Upper lobe of left lung (tissue), 4 donors: Measurements from ENCODE around the gene RMDN3.

Source experiments
- EP300 ChIP-seq, 4 donors: sonication (generic); formaldehyde crosslinking; IDR thresholded peaks; one replicate each; pipeline ENCODE4 v1.5.1; 2017; ENCODE audit warnings: antibody characterized with exemption in 4 of 4, control low read depth in 2 of 4
- POLR2A ChIP-seq, 4 donors: fragments of 450-650 bp; IDR thresholded peaks; one replicate each; pipeline ENCODE4 v1.5.1; 2016 to 2017; ENCODE audit warnings: antibody characterized with exemption in 4 of 4, mild to moderate bottlenecking in 2 of 4
- POLR2AphosphoS5 ChIP-seq, 2 donors: sonication (generic); formaldehyde crosslinking; IDR thresholded peaks; one replicate each; pipeline ENCODE4 v1.5.1; 2017; ENCODE audit warnings: antibody characterized with exemption in 2 of 2
- TF ChIP-seq, protein P1 (sequence below), 6 experiments: fragments of 450-650 bp in 4 of 6; fragments of 200-600 bp in 2 of 6; sonication (generic) in 2 of 6; IDR thresholded peaks; one replicate each; pipeline ENCODE4 v1.5.1; 2016 to 2019; ENCODE audit warnings: antibody characterized with exemption in 6 of 6

GRCh38 chr15:40759961-40760360 lies 4.9 kb upstream of the RMDN3 start:
- no peak for TF ChIP-seq POLR2AphosphoS5 (IDR thresholded peaks at IDR 0.05)
- TF ChIP-seq, protein P1, sequence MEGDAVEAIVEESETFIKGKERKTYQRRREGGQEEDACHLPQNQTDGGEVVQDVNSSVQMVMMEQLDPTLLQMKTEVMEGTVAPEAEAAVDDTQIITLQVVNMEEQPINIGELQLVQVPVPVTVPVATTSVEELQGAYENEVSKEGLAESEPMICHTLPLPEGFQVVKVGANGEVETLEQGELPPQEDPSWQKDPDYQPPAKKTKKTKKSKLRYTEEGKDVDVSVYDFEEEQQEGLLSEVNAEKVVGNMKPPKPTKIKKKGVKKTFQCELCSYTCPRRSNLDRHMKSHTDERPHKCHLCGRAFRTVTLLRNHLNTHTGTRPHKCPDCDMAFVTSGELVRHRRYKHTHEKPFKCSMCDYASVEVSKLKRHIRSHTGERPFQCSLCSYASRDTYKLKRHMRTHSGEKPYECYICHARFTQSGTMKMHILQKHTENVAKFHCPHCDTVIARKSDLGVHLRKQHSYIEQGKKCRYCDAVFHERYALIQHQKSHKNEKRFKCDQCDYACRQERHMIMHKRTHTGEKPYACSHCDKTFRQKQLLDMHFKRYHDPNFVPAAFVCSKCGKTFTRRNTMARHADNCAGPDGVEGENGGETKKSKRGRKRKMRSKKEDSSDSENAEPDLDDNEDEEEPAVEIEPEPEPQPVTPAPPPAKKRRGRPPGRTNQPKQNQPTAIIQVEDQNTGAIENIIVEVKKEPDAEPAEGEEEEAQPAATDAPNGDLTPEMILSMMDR (IDR thresholded peaks at IDR 0.05), result no peak
- no peak for TF ChIP-seq POLR2A (IDR thresholded peaks at IDR 0.05)
- no peak for TF ChIP-seq EP300 (IDR thresholded peaks at IDR 0.05)
